RCC 7860 (cell line): Measurements from ENCODE around the gene FAM177A1.
A peak's percentile ranks its signal among the peaks of the same experiment; 100 is the strongest.
"Not testable (repeated sequence)": the region's sequence is repeated elsewhere in the genome, so short reads cannot be mapped to it uniquely, and the experiment has no call there.

Experiments used
- DNase-seq: peaks from one replicate; pipeline ENCODE4 v3.0.0-alpha.2; 2015; ENCODE audit warnings: low spot score
- FAIRE-seq: peaks from 2 replicates; lab custom pipeline; 2012; peaks lifted over from hg19 to GRCh38; lab: Jason Lieb, UNC

FAM177A1 gene

GRCh38 chr14:35061113-35061791 lies 15.2 kb downstream of the FAM177A1 start:
- FAIRE-seq, DNase-seq: not testable (repeated sequence)

DNA sequence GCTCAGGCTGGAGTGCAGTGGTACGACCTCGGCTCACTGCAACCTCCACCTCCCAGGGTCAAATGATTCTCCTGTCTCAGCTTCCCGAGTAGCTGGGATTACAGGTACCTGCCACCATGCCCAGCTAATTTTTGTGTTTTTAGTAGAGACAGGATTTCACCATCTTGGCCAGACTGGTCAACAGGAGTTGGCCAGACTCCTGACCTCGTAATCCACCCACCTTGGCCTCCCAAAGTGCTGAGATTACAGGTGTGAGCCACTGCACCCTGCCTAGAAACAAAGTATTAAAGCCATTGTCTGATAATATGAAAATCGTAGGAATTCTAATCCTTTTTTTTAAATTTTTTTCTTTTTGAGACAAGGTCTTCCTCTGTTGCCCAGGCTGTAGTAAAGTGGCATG lies 19.7 kb downstream of the FAM177A1 start:
- FAIRE-seq, DNase-seq: not testable (repeated sequence)

DNA sequence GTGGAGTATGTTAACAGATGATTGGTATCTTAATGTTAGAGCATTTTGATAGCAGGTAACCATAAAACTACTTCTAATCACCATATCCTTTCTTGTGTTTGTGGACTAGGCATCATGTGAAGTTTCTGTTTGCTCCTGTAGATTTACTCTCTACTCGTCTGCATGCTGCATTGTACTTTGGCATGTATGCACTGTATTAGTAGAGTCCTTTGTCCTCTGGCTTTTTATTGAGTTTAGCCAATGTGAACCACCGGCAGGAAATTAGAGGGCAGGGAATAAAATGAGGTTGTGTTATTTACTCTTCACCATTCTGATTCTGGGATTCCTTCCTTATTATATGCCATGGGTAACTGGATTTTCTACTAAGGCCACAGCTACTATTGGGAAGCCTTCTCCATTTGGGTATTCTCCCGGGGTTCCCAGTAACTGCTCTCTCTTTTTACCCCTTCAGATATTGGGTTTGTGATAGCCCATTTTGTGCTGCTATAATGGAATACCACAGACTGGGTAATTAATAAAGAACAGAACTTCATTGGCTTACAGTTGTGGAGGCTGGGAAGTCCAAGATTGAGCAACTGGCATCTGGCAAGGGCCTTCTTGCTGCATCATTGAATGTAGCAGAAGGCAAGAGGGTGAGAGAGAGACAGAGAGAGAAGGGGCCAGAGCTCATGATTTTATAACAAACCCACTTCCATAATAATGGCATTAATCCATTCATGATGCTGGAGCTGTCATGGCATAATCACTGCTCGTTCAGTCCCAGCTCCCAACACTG lies 22.4 kb downstream of the FAM177A1 start:
- DNase-seq: no peak
- no peak for FAIRE-seq

GRCh38 chr14:35072226-35072625 lies 26.2 kb downstream of the FAM177A1 start:
- no peak for DNase-seq
- FAIRE-seq: no peak

GRCh38 chr14:35073486-35073885 lies 27.4 kb downstream of the FAM177A1 start:
- FAIRE-seq (no peak), DNase-seq (no peak)

GRCh38 chr14:35078082-35078481 lies 32.0 kb downstream of the FAM177A1 start:
- no peak for DNase-seq
- no peak for FAIRE-seq

DNA sequence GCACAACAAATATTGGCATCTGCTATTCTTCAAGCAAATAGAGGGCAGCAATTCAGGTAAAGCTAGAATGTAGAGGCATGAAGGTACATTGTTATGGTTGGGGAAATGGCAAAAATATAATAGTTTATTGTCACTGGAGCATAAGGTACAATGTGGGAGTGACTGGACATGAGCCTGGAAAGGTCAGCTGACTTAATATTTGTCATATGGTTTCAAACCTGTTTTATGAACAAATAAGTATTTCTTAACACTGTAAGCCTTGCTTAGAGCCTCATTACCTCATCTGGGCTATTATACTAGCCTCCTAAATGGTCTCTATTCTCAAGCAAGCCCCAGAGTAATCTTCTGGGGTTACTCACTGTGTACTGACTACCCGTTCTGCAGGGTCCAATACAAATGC lies 33.7 kb downstream of the FAM177A1 start:
- no peak for FAIRE-seq
- DNase-seq: no peak

- FAIRE-seq: no peak
- no peak for DNase-seq
Observed at GRCh38 chr14:35083530-35084150, 37.6 kb downstream of the FAM177A1 start.

DNA sequence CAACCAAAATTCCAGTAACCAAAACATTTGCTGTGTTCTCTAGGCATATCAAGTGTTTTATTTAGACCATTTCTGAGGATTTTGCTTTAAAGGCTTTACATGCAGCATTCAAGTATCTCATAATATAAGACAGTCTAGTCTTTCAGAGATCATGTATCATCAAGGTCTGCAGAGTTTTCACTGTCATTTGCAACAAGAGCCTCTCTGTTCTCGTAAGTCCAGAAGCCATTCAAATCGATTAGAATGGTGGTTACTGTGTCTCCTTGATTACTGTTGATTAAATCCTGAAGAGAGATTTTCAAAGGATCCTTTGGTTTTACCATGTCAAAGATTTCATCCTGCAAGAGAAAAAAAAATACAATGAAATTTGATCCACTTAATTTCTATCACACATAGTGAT lies 39.4 kb downstream of the FAM177A1 start:
- DNase-seq (no peak), FAIRE-seq (no peak)

- no peak for FAIRE-seq
- DNase-seq: no peak
Observed at GRCh38 chr14:35088514-35088913, 42.4 kb downstream of the FAM177A1 start.

DNA sequence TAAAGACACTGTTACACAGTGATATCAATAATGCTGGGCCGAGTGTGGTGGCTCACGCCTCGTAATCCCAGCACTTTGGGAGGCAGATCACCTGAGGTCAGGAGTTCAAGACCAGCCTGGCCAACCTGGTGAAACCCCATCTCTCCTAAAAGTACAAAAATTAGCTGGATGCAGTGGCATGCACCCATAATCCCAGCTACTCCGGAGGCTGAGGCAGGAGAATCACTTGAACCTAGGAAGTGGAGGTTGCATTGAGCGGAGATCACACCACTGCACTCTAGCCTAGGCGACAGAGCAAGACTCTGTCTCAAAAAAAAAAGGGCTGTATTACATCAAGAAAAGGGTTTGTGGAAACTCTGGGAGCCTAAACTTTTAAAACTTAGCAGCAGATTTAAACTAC lies 48.6 kb downstream of the FAM177A1 start:
- not testable (repeated sequence) for DNase-seq, FAIRE-seq

DNA sequence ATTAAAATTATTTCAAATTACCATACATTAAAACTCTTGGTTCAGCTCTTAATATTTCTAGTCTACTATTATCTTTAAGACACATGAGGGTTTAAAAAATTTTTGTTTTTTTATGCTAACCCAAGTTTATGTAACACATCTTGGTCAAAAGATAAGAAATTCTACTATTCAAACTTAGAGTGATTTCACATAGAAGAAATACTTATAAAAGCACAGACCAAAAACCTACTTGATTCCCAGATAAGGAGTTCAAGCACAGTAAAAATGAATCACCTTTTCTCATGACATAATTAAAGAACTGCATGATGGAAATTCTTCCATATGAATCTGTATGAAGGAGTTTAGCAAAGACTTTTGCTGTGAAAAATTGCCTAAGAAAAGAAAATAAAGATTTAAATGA lies 61.8 kb downstream of the FAM177A1 start:
- FAIRE-seq (no peak), DNase-seq (no peak)

GRCh38 chr14:35112641-35113040 lies 66.6 kb downstream of the FAM177A1 start:
- FAIRE-seq (no peak), DNase-seq (no peak)

DNA sequence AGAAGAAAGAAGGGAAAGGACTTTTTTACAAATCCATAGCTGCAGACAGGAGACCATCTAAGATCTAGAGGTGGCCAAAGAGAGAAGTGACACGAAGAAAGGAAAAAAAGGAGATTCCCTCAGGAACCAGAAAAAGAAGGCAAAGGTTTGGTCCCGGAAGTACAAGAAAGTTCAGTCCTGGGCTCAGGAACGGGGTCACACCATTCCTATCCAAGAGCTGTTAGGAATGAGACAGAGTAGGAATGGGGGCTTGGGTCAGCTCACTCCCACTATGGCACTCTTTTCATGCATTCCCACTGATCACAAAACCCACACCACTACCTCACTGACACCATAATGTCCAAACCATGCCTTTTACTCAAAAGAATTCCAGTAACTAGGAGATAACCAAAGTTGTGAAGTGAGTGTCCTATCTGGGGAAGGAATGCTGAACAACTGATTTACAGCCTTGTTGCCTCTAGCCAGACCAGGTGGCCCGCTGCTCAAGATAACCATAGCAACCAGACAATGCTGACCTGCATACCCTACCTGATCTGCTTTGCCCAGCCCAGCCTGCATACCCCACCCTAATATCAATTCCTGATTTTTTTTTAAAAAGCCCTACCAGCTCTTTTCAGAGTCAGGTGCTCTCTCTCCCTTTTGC lies 67.4 kb downstream of the FAM177A1 start:
- DNase-seq: no peak
- no peak for FAIRE-seq

- DNase-seq: no peak
- FAIRE-seq: no peak
Observed at GRCh38 chr14:35114036-35114435, 68.0 kb downstream of the FAM177A1 start.

GRCh38 chr14:35116242-35116641 lies 70.2 kb downstream of the FAM177A1 start:
- DNase-seq (no peak), FAIRE-seq (no peak)

GRCh38 chr14:35117112-35117511 lies 71.0 kb downstream of the FAM177A1 start:
- FAIRE-seq: no peak
- no peak for DNase-seq

GRCh38 chr14:35121026-35121886 lies 75.2 kb downstream of the FAM177A1 start:
- peak; percentile 44 for FAIRE-seq
- no peak for DNase-seq

DNA sequence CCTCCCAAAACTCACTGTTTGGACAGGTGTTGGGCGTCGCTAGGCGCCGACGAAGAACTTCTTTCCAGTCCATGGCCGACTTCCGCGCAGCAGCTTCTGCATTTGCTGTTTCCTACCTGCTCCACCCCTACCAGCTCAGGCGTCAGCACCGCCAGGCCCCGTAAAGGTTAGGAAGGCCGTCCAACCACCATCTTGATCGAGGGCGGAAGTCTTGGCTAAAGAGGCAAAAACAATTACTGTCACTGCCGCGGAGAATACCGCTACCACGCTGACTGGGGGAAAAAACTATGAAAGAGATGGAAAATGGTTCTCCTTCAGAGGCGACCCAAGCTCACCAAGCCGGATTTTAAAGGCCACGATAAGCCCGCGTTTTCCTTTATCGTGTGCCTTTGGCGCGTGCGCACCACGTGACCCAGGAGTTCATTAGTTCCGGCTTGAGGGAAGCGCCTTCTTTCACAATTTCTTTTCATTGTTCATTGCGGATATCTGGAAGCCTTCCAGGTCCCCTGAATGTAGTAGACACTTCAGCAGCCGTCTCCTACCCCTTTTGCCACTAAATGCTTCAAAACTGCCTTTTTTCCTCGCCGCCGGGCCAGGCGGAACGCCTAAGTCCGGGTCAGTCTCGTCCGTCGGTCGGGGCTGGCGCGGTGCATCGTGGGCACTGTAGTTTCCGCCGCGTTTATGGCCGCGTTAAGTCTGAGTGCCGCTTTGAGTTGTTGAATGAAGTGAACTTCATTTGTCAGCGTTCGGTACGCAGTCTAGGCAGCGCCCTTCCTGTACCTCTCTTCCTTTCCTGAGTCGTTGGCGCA lies 76.0 kb downstream of the FAM177A1 start, which contains the start of the genes PPP2R3C and PRORP:
Gene PPP2R3C (minus strand): TSS at position 104 of the 809 bp plus-strand sequence. CDS start 31 bp downstream, at position 73.
Gene PRORP (plus strand): TSS at position 666 of the 809 bp plus-strand sequence. CDS start 694 bp downstream, outside the sequence.
- FAIRE-seq: no peak
- DNase-seq: peak; percentile 80
